ENCODE results near the gene PPP6R3.
"Not testable (repeated sequence)": the region's sequence is repeated elsewhere in the genome, so short reads cannot be mapped to it uniquely, and the experiment has no call there.

The PPP6R3 gene

GRCh38 chr11:68433541-68433940 is 27.0 kb upstream of the PPP6R3 start:
- no peak for DNase-seq
- intact Hi-C loops (cut with DNase I): no loop called here

- intact Hi-C loops (cut with DNase I); DNase-seq: not testable (repeated sequence)
Observed at GRCh38 chr11:68434159-68434558, 26.4 kb upstream of the PPP6R3 start.

DNA sequence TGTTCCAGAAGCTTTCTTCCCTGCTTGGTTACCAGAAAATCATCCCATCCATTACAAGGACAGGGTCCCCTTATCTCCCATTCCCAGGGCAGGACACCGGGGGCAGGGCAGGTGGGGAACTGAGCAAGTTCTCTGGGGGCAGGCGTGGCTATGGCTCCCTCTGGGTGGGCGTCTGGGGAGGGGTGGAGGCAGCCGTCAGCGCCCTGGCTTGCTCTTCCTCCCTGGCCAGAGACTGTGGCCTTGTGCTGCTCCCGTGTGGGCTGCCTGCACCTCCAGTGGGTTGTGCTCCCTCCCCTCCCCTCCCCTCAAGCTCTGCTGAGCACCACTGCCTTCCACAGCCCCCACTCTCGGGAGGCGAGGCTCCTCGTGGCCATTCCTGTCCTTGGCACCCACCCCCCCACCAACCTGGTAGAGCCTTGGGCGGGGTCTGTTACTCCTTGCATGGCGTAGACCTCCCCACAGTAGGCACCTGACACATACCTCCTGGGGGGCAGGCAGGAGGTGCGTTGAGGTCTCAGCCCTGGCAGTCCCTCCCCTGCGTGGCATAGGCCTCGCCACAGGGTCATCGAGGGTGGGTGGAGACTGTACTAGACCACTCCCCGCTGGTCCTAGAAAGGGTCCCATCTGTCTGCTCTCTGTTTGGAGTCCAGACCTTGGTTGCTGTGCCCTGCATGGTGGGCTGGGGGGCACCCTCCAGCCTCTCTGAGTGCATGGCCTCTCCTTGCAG is 24.2 kb upstream of the PPP6R3 start:
- DNase-seq: no peak
- intact Hi-C loops (cut with DNase I): no loop called here

DNA sequence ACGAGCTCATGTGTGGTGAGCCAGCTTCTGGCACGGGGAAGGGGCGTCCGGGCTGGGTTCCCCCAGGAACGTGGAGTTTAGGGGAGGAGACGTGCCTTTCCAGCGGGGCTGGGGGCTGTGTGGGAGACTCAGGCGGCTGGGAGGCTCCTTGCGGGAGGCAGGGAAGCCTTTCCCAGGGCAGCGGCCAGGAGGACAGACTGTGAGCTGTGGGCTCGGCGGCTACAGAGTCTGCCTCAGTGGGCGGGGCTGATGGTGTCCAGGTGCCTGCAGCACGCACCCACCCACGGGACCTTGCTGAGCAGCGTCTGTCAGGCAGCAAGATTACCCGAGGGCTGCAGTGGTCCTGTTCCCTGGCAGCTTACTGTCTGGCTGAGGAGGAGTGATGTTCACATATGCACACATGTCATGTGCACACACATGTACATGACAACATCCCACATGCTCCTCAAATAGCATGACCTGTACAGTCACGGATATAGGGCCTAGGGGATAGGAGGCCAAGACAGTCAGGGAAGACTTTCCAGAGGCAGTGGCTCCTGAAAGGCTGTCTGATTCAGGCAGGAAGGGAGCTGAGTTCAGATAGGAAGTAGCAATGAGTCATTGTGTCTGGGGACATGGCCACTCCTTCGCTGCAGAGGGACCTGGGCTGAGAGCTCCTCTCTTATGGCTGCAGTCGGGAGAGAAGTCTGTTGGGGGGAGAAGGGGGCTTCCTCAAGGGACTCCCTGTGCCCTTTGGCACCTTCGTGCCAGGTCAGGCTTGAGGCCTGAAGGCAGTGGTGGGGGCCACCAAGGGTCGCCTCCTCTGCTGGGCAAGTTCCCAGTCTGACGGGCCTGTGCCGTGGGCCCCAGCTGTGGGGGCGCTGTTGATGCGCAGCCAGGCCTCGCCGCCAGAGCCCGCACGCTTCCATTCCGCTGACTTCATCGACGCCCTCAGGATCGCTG is 23.3 kb upstream of the PPP6R3 start:
- intact Hi-C loops (cut with DNase I): no loop called here
- DNase-seq: no peak

DNA sequence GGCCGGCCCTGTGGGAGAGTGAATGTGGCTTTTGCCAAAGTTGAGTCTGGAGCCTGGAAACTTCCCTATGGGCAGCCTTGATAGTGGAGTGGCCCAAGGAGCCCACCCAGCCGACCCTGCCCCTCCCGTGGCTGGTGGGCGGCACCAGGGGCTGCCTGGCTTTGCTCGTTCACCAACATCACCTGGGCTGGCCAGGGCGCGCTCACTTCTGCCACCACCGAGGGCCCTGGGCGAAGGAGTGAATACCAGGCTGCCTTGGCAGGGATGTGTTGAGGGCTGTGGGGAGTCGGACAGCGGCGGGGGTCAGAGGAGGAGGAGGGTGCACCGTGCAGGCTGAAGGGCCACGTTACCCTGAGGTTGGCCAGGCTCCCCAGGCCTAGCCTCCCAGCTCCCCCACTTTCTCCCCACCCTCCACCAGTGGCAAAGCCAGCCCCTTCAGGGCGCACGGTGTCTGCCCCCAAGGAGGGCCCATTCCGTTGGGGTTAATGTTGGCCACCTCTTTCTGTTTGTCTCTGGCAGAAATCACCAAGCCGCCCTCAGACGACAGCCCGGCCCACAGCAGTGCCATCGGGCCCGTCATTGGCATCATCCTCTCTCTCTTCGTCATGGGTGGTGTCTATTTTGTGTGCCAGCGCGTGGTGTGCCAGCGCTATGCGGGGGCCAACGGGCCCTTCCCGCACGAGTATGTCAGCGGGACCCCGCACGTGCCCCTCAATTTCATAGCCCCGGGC is 22.5 kb upstream of the PPP6R3 start:
- intact Hi-C loops (cut with DNase I): no loop called here
- no peak for DNase-seq

GRCh38 chr11:68438658-68439259 is 21.8 kb upstream of the PPP6R3 start:
- no peak for DNase-seq
- intact Hi-C loops (cut with DNase I): no loop called here

GRCh38 chr11:68439355-68440065 is 21.0 kb upstream of the PPP6R3 start:
- intact Hi-C loops (cut with DNase I): loop anchor here (10.0 kb wide), 1 partner anchor 175 kb away; no protein-coding TSS in a partner anchor
- no peak for DNase-seq

GRCh38 chr11:68440224-68440623 is 20.3 kb upstream of the PPP6R3 start:
- no peak for DNase-seq

GRCh38 chr11:68441466-68442230 is 18.9 kb upstream of the PPP6R3 start:
- intact Hi-C loops (cut with DNase I): loop anchor here (10.0 kb wide), 1 partner anchor 177 kb away; no protein-coding TSS in a partner anchor
- no peak for DNase-seq

More at GRCh38 chr11:68440224-68440623, 20.3 kb upstream of the PPP6R3 start:
- intact Hi-C loops (cut with DNase I): loop anchor here (10.0 kb wide), 1 partner anchor 175 kb away; no protein-coding TSS in a partner anchor

DNA sequence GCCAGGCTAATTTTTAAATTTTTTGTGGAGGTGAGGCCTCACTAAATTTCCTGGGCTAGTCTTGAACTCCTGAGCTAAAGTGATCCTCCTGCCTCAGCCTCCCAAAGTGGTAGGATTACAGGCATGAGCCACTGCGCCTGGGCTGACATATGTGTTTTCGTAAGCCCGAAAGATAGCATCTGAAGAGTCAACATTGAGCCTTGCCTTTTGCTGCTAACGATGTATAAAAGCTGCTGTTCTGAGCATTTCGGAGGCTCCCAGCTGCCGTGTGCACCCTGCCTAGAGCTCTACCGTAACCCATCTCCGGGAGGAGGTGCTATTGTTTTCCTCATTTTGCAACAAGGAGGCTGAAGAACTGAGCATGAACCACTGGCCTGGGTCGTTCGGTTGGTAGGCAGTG is 18.1 kb upstream of the PPP6R3 start:
- intact Hi-C loops (cut with DNase I): loop anchor here (10.0 kb wide), 1 partner anchor 178 kb away; no protein-coding TSS in a partner anchor

DNA sequence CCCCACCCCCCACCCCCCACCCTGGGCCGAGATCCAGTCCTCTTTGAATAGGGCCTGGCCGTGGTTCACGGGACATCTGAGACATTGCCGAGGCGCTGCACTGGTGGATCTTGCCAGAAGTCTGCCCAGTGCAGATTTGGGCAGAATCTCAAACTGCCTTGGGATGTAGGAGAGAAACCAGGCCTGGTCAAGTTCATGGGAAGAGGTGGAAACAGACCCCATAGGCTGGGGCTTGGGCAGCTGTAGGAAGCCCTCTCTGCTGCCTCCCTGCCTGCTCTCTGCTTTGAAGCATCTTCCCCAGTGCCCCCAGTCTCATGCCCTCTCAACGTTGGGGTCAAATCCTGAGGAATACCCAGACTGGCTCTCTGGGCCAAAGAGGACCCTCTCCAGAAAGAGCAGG is 16.0 kb upstream of the PPP6R3 start:
- DNase-seq: peak in 1 of 42 donors; percentile 28
- intact Hi-C loops (cut with DNase I): loop anchor here (10.0 kb wide), 1 partner anchor 180 kb away; no protein-coding TSS in a partner anchor

More for the DNA sequence above, 18.1 kb upstream of the PPP6R3 start:
- DNase-seq: no peak

- intact Hi-C loops (cut with DNase I): loop anchor here (5.0 to 10.0 kb wide), 2 partner anchors 181 to 238 kb away; no protein-coding TSS in a partner anchor
- DNase-seq: no peak
Observed at GRCh38 chr11:68445531-68446035, 15.0 kb upstream of the PPP6R3 start.

GRCh38 chr11:68446046-68446725 is 14.4 kb upstream of the PPP6R3 start:
- no peak for DNase-seq

GRCh38 chr11:68447015-68447801 is 13.3 kb upstream of the PPP6R3 start:
- DNase-seq: peak; percentile 58 to 93 (median 84)
- intact Hi-C loops (cut with DNase I): loop anchor here (5.0 to 10.0 kb wide), 2 partner anchors 182 to 240 kb away; no protein-coding TSS in a partner anchor

More at GRCh38 chr11:68446046-68446725, 14.4 kb upstream of the PPP6R3 start:
- intact Hi-C loops (cut with DNase I): loop anchor here (5.0 to 10.0 kb wide), 2 partner anchors 181 to 239 kb away; no protein-coding TSS in a partner anchor

DNA sequence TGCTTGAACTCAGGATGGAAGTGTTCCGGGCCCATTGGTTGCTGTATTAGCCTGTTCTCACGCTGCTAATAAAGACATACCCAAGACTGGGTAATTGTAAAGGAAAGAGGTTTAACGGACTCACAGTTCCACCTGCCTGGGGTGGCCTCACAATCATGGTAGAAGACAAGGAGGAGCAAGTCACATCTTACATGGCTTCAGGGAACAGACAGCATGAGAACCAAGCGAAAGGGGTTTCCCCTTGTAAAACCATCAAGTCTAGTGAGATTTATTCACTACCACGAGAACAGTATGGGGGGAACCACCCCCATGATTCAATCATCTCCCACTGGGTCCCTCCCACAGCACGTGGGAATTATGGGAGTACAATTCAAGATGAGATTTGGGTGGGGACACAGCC is 12.6 kb upstream of the PPP6R3 start:
- DNase-seq: not testable (repeated sequence)
- intact Hi-C loops (cut with DNase I): loop anchor here (5.0 to 10.0 kb wide), 2 partner anchors 183 to 241 kb away; no protein-coding TSS in a partner anchor

All from head of caudate nucleus (tissue), 42 donors.